K562 (cell line): ENCODE data around the gene ENOX2. TPM values are rescaled to one million over a fixed set of nuclear protein-coding genes. Genes with fewer than 3 reads are reported as not detected.

Experiments used
- E2F3 ChIP-seq: fragments of 250-450 bp; sonication (Bioruptor Pico); IDR thresholded peaks from 2 replicates; pipeline ENCODE4 v1.4.0; 2020; ENCODE audit warnings: mild to moderate bottlenecking
- FOXA3 ChIP-seq, 2 experiments: fragments of 450-650 bp in 1 of 2; sonication (generic) in 1 of 2; formaldehyde crosslinking; IDR thresholded peaks in 1 of 2; conservative IDR thresholded peaks in 1 of 2; 2 replicates each; pipeline versions ENCODE4 v1.4.0 to v1.8.0; 2020 to 2022; ENCODE audit warnings: mild to moderate bottlenecking in 2 of 2, missing genetic modification reagents in 1 of 2
- FOXK1 ChIP-seq: sonication (generic); formaldehyde crosslinking; IDR thresholded peaks from 2 replicates; pipeline ENCODE4 v1.8.0; 2022; ENCODE audit warnings: missing genetic modification reagents, mild to moderate bottlenecking, borderline replicate concordance
- KLF10 ChIP-seq: fragments of 250-450 bp; sonication (Bioruptor Pico); IDR thresholded peaks from 2 replicates; pipeline ENCODE4 v1.6.1; 2021; ENCODE audit warnings: matching md5 sums
- LARP7 ChIP-seq: fragments of 450-650 bp; IDR thresholded peaks from 2 replicates; pipeline ENCODE4 v1.6.1; 2016
- MEF2A ChIP-seq: IDR thresholded peaks from 2 replicates; pipeline ENCODE4 v1.6.1; 2011; ENCODE audit warnings: low read depth, mild to moderate bottlenecking, low read length, moderate library complexity; ENCODE audit not compliant: control insufficient read depth
- NFIX ChIP-seq: fragments of 250-450 bp; sonication (Bioruptor Pico); IDR thresholded peaks from 2 replicates; pipeline ENCODE4 v1.4.0; 2020; ENCODE audit warnings: low read depth, mild to moderate bottlenecking, moderate library complexity
- RB1 ChIP-seq: fragments of 450-650 bp; IDR thresholded peaks from 2 replicates; pipeline ENCODE4 v1.6.1; 2017; ENCODE audit warnings: low read depth, mild to moderate bottlenecking
- RFX1 ChIP-seq: fragments of 450-650 bp; IDR thresholded peaks from 2 replicates; pipeline ENCODE4 v1.6.1; 2016; ENCODE audit warnings: mild to moderate bottlenecking, moderate library complexity
- SRF ChIP-seq, 2 experiments: fragments of 250-450, 450-650 bp in 1 of 2; sonication (Bioruptor Pico) in 1 of 2; sonication (generic) in 1 of 2; formaldehyde crosslinking; IDR thresholded peaks; 2 replicates each; pipeline versions ENCODE4 v1.5.0 to v1.5.1; 2020 to 2022; ENCODE audit warnings: mild to moderate bottlenecking in 1 of 2, missing genetic modification reagents in 1 of 2
- STAG1 ChIP-seq: sonication (generic); formaldehyde crosslinking; IDR thresholded peaks from 2 replicates; pipeline ENCODE4 v1.5.0; 2020; ENCODE audit warnings: missing genetic modification reagents, borderline replicate concordance
- TAF9B ChIP-seq: fragments of 450-650 bp; IDR thresholded peaks from 2 replicates; pipeline ENCODE4 v1.6.1; 2018; ENCODE audit warnings: mild to moderate bottlenecking; ENCODE audit not compliant: partially characterized antibody
- ZNF121 ChIP-seq: sonication (generic); formaldehyde crosslinking; conservative IDR thresholded peaks from 2 replicates; pipeline ENCODE4 v1.8.0; 2022; ENCODE audit warnings: missing genetic modification reagents
- polyA plus RNA-seq, 8 experiments: library from polyadenylated mRNA; depleted of rRNA in 4 of 8; stranded (reverse) in 5 of 8; unstranded in 3 of 8; fragments of >200 nt; fragmentation: Nextera tagmentation in 2 of 8; fragmentation: Illumina TruSeq in 1 of 8; extraction: Ambion mirVana in 2 of 8; extraction: Trizol in 1 of 8; gene quantifications; 2 replicates each; pipeline versions ENCODE4 v1.2.1 to v1.2.3, GENCODE V29; 2011 to 2014; ENCODE audit warnings: inconsistent platforms in 1 of 8, missing spikeins in 1 of 8
- total RNA-seq, 7 experiments: library from RNA; depleted of rRNA in 6 of 7; stranded (reverse); fragments of >200 nt in 6 of 7; fragmentation: Illumina TruSeq in 2 of 7; extraction: Trizol in 2 of 7; gene quantifications; 2 replicates each; pipeline versions ENCODE4 v1.2.1 to v1.2.3, GENCODE V29; 2011 to 2021; ENCODE audit warnings: low replicate concordance in 1 of 7
- TF ChIP-seq, protein P1 (sequence below), 2 experiments: fragments of 450-650 bp; IDR thresholded peaks; 2 replicates each; pipeline ENCODE4 v1.6.1; 2018; ENCODE audit warnings: mild to moderate bottlenecking in 2 of 2, low read depth in 1 of 2; ENCODE audit not compliant: partially characterized antibody in 2 of 2
- TF ChIP-seq, protein P2 (sequence below): sonication (generic); formaldehyde crosslinking; IDR thresholded peaks from 2 replicates; pipeline ENCODE4 v1.8.0; 2022; ENCODE audit warnings: missing genetic modification reagents, mild to moderate bottlenecking, moderate library complexity, borderline replicate concordance
- TF ChIP-seq, protein P3 (sequence below): fragments of 450-650 bp; formaldehyde crosslinking; IDR thresholded peaks from 2 replicates; pipeline ENCODE4 v1.4.0; 2020; ENCODE audit warnings: mild to moderate bottlenecking, moderate library complexity

The ENOX2 gene
- total and polyA plus RNA-seq, 9 of the 15 experiments (the other 6 are each of a cell fraction or from before 2014, with no cell fraction given), result 6.1 to 24.0 (median 13.8) TPM

DNA sequence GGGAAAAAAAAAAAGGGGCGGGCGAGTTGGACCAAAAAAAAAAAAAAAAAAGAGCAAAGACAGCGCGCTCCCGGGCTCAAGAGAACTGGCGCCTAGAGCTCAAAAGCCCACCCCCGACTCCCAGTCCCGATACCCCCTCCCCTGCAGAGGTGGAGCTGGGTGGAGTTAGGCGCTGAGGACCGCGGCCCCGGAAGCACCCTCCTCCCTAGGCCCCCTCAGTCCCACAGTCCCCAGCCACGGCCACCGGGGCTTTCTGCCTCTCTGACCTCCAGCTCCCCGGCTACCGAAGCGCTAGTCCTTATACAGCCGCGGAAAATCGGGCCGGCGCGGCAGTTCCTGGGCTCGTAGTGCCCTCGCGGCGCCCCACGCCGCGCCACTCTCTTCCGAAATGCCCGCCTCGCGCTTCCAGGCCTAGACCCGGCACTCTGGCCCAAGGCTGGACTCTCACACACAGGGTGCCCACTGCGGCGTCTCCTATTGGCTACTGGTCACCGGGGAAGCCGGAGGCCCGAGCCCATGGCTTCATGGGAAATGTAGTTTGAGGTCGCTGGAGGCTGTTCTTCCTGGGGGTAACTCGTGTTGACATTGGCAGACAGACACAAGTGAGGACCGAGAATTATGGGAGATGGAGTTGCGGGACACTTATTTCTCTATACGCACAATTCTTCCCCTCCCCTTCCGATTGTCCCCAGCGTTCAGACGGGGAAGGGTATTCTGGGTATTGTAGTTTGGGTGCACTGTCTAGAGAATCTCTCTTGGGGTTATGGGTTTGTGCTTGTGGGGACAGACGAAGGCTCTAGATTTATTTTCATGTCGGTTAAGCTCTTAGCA lies at the start of gene ENOX2 (continued):
- TF ChIP-seq MEF2A, result no peak
- no peak for TF ChIP-seq ZNF121 (CRISPR knock-in tag)
- no peak for TF ChIP-seq E2F3 (CRISPR knock-in tag)
- TF ChIP-seq RB1, result 0 out of 2 replicates have a peak, but pooled peaks have one; percentile 45
- TF ChIP-seq, protein P1, sequence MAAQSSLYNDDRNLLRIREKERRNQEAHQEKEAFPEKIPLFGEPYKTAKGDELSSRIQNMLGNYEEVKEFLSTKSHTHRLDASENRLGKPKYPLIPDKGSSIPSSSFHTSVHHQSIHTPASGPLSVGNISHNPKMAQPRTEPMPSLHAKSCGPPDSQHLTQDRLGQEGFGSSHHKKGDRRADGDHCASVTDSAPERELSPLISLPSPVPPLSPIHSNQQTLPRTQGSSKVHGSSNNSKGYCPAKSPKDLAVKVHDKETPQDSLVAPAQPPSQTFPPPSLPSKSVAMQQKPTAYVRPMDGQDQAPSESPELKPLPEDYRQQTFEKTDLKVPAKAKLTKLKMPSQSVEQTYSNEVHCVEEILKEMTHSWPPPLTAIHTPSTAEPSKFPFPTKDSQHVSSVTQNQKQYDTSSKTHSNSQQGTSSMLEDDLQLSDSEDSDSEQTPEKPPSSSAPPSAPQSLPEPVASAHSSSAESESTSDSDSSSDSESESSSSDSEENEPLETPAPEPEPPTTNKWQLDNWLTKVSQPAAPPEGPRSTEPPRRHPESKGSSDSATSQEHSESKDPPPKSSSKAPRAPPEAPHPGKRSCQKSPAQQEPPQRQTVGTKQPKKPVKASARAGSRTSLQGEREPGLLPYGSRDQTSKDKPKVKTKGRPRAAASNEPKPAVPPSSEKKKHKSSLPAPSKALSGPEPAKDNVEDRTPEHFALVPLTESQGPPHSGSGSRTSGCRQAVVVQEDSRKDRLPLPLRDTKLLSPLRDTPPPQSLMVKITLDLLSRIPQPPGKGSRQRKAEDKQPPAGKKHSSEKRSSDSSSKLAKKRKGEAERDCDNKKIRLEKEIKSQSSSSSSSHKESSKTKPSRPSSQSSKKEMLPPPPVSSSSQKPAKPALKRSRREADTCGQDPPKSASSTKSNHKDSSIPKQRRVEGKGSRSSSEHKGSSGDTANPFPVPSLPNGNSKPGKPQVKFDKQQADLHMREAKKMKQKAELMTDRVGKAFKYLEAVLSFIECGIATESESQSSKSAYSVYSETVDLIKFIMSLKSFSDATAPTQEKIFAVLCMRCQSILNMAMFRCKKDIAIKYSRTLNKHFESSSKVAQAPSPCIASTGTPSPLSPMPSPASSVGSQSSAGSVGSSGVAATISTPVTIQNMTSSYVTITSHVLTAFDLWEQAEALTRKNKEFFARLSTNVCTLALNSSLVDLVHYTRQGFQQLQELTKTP (IDR thresholded peaks at IDR 0.05; ENCODE audit: low read depth in 1 of 2, partially characterized antibody in 2 of 2), result peak in 1 of 2 experiments; percentile 95
- TF ChIP-seq, protein P2, sequence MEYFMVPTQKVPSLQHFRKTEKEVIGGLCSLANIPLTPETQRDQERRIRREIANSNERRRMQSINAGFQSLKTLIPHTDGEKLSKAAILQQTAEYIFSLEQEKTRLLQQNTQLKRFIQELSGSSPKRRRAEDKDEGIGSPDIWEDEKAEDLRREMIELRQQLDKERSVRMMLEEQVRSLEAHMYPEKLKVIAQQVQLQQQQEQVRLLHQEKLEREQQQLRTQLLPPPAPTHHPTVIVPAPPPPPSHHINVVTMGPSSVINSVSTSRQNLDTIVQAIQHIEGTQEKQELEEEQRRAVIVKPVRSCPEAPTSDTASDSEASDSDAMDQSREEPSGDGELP, result peak; percentile 55; the same call in 1 of the 2 replicates
- peak; percentile 53 for TF ChIP-seq TAF9B
- TF ChIP-seq STAG1, result no peak
- no peak for TF ChIP-seq NFIX (CRISPR knock-in tag)
- TF ChIP-seq FOXK1 (CRISPR knock-in tag), result no peak
- TF ChIP-seq KLF10, result no peak
- TF ChIP-seq LARP7, result no peak
- TF ChIP-seq, protein P3, sequence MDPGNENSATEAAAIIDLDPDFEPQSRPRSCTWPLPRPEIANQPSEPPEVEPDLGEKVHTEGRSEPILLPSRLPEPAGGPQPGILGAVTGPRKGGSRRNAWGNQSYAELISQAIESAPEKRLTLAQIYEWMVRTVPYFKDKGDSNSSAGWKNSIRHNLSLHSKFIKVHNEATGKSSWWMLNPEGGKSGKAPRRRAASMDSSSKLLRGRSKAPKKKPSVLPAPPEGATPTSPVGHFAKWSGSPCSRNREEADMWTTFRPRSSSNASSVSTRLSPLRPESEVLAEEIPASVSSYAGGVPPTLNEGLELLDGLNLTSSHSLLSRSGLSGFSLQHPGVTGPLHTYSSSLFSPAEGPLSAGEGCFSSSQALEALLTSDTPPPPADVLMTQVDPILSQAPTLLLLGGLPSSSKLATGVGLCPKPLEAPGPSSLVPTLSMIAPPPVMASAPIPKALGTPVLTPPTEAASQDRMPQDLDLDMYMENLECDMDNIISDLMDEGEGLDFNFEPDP (CRISPR knock-in tag), result no peak
- TF ChIP-seq RFX1, result peak; percentile 65
- peak; percentile 93 to 98 for TF ChIP-seq FOXA3 (CRISPR knock-in tag; conservative IDR thresholded peaks at IDR 0.05 in 1 of 2, IDR thresholded peaks at IDR 0.05 in 1 of 2)
- TF ChIP-seq SRF (CRISPR knock-in tag; IDR thresholded peaks at IDR 0.05), result no peak; a peak in 1 of 4 replicates
